GM18520 (cell line): ENCODE measurements around the gene ZMYND10.

ENCODE experiments used
- ATAC-seq: cut with Tn5 transposase; IDR thresholded peaks from one replicate; pipeline ENCODE4 v1.9.1; 2021; ENCODE audit not compliant: unreplicated experiment

ZMYND10 gene

DNA sequence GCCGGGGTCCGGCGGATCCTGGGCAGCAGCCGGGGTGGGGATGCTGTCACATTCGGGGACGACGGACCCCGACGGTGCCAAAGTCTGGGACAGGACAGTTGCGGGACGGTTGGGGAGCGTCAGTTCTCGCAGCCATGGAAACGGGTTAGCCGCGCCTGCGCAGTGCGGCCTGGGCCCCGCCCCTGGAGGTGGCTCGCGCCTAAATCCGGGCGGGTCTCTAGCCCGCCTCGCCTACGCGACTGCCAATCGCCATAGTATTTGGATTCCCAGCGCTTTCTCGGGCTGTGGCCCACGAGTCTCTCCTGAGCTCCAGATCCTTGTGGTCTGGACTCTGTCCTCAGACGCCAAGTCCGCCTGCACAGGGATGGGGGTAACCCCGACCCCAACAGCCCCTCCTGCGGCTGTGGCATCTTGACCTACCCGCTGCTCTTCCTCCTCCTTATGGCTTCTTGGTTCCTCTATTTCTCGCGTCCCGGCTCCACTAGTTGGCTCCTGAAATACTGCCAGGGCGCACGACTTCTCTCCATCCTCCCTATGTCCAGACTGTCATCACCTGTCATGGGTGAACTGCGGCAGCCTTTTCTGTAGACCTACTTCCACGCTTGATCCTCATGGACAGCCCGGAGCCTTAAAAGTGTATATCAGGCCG, at the start of gene ZMYND10:
ZMYND10 (minus strand) TSS at position 147 of the 649 bp plus-strand sequence. CDS start 153 bp downstream, outside the sequence.
- ATAC-seq, result no peak

- no peak for ATAC-seq
Measured at GRCh38 chr3:50393061-50393460, 47.5 kb upstream of the ZMYND10 start.

DNA sequence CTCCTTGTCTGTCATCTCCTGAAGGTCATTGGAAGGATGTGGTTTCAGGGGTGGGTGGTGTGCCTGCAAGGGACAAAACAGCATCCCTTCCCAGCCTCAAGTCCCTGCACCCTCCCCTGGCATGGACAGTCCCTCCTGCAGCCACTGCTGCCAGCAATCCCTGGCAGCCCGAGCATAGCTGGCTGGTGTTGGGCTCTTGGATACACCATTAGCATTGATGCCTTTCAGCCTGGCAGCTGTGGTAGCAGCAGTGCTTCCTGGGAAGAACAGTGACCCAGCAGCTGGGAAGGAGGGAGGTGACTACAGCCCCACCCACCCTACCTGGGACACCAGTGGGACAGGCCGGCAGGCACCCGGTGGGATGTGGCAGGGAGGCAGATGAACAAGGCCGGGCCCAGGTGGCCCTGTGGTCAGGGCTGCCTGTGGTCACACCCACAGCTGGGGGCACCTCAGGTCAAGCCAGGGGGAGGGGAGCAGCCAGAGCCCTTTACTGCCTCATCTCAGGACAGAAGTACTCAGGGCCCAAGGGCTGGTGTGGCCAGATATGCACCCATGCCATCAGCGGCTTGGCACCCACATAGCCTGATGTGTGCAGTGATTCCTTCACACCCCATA, 46.7 kb upstream of the ZMYND10 start:
- no peak for ATAC-seq

DNA sequence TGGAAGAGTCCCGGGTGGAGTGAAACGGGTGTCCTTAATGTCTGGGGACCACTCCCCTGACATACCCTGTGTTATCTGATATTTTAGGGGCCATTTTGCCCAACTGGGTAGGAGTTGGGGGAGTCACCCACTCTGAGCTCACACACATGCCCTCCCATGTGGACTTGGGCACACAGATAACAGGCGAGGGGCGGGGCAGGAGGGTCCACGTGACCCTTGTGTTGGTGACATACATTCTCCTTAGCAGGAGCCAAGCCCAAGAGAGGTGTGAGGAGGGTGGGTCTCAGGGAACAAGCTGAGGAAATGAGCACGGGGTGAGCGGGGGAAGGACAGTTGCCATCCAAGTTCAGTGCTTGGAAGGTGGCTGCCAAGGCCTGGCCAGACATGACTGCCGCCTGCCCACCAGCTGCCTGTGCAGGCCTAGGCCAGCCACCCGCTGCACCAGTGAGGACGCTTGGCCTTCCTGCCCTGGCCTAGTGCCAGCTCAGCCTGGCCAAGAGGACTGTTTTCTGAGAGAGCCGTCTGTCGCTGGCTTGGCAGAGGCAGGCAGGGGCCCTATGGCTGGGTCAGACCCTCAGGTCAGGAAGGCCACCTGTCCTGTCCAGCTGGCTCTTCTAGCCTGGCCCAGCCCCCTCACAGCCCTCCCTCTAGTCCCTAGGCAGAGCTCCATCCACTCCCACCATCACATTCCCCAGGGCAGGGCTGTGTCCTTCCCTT, 45.1 kb upstream of the ZMYND10 start:
- ATAC-seq, result no peak

DNA sequence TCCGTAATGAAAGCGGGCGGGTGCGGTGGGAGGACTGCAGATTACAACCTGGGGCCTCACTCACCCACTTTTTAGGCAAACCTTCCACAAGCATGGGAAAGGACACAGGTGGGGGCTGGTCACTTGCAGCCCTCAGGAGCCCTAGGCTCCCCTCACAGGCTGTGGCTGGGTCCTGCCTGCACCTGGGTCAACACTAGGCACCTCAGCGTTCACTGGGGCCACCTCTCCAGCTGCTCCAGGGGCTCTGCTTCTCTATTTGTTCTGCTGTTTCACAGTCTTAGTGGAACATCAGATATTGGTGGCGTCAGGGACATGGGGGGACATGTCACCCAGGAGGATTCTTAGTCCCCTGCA, 43.9 kb upstream of the ZMYND10 start:
- no peak for ATAC-seq

- ATAC-seq, result no peak
Measured at GRCh38 chr3:50388720-50389413, 43.3 kb upstream of the ZMYND10 start.

DNA sequence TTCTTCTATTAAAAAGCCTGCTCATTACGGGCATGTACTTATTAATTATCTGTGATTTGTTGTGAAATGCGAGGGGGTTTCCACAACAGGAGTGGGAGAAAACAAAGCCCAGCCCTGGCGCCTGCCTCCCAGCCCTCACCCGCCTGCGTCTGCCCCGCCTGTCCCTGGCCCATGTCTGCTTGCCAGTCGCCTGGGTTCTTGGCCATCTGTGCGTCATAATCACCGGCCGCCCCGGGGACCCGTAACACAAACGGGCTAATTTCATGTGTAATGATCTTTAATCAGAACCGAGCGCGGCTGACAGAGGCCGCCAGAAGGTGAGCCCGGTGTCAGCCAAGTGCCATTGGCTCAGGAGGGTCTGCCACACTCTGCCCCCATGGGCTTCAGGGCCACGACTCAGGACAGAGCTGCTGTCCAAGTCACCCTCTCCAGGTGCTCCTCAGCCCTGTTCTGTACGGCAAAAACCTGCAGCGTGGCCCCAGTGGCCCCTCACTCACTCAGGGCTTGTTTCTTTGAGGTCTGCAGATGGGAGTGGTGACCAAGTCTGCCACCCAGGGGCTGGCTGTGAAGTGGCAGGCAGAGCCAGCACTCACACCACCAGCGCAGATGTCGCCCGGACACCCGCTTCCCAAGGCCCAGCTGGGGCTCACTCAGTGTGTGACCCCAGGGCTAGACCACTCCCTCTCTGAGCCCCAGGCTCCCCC, 42.6 kb upstream of the ZMYND10 start:
- no peak for ATAC-seq

- ATAC-seq, result no peak
Measured at GRCh38 chr3:50385754-50386153, 40.2 kb upstream of the ZMYND10 start.

DNA sequence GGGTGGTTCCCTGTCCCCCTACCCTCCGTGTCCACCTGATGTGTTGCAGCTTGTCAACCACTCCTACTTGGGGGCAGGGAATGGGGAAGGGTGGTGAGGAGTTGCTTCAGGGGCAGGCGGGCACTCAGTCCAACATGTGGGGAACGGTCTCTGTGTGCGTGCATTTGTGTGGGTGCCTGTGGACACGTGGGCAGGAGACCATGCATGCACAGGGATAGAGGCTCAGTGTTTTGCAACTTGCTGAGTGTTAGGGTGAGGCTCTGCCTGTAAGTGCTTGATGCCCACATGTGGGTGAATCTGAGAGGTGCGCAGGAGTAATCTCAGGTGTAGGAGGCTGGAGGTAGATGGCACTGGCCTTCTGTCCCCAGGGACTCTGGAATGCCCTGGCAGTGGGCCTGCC, 38.2 kb upstream of the ZMYND10 start:
- no peak for ATAC-seq

DNA sequence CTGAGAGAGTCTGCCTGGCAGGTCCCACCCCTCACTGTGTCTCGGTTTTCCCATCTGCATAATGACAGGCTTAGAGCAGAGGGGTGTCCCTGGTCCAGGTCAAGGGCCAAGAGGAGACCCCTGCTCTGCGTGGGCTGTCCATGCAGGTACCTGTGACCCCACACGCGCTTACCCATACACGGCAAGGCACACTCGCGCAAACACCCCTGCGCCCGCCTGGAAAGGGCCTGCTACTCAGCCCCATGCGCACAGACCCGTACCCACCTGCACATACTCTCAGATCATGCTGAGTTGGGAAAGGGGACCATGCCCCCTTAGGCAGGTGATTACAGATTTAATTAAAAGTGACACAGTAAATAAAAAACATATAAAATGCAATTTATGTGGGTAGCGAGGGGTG, 37.2 kb upstream of the ZMYND10 start:
- no peak for ATAC-seq

- no peak for ATAC-seq
Measured at GRCh38 chr3:50381383-50381782, 35.9 kb upstream of the ZMYND10 start.

DNA sequence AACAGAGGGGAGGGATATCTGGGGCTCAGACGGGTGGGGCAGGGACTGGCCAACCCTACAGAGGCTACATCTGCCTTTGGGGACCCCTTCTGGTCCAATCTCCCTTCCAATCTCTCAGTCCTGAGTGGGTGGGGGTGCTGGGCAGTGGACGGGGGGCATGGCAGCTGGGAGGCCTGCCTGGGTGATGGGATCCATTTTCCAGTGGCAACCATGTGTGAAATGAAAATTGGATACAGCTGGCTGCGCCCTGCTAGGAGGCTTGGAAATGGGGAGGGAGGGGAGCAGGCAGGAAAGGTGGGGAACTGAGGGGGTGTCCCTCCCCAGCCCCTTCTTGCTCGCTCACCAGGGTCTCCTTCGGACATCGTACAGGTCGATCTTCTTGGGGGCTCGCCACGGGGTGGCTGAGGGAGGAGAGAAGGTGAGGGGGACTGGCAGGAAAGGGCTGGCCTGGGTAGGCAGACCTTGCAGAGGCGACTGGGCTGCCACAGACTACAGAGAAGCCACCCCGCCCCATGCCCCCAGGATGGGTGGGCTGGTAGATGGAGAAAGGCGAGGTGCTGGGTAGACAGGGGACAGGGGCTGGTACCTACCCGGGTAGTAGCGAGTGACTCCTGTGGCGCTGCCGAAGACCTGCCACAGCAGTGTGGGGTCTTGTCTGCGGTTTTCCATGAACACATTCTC, 35.0 kb upstream of the ZMYND10 start:
- ATAC-seq, result no peak

DNA sequence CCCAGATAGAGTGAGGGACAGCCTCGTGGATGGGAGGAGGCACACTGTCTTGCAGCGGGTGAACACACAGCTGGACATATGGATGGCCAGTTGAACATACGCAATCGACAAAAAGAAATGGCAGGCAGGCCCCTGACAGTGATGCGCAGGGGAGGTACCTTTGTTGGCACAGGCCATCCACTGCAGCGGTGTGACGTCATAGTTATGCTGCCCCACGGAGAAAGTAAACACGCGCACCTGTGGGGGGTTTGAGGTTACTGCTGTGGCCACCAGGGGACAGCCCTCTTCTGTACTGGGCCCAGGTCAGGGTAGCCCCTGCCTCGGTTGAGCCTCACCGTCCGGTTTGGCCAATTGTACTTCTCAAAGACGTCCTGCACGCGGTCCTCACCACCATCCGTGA, 33.2 kb upstream of the ZMYND10 start:
- no peak for ATAC-seq

GRCh38 chr3:50378024-50378423, 32.5 kb upstream of the ZMYND10 start:
- no peak for ATAC-seq

DNA sequence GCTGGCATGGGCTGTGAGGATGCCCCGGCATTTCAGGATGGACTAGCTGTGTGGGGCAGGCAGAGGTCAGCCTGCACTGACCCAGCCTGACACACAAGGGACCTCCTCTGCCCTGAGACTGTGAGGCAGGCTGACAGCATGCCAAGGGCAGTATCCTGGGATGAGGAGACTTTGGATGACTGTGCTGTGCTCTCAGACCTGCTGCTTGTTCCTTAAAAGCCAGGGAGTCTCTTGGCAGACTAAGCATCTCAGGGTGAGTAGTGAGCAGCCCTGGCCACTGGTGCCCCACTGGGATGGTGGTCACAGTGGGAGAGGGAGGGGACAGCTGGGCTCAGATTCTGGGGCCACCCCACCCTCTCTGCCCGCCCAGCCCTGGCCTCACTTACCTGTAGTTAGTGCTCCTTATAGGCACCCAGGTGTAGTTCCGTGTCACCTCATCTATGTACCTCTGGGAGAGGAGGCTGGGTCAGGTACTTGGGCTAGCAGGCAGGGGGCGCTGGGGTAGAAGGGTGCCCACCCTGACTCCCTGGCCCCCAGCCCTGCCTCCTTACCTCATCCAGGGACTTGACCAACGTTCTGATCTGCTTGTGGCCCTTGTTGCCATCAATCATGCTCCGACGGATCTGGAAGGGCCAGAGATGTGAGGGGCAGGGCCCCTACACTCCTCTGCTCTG, 29.9 kb upstream of the ZMYND10 start:
- no peak for ATAC-seq

GRCh38 chr3:50374363-50375257, 29.1 kb upstream of the ZMYND10 start:
- ATAC-seq, result no peak

DNA sequence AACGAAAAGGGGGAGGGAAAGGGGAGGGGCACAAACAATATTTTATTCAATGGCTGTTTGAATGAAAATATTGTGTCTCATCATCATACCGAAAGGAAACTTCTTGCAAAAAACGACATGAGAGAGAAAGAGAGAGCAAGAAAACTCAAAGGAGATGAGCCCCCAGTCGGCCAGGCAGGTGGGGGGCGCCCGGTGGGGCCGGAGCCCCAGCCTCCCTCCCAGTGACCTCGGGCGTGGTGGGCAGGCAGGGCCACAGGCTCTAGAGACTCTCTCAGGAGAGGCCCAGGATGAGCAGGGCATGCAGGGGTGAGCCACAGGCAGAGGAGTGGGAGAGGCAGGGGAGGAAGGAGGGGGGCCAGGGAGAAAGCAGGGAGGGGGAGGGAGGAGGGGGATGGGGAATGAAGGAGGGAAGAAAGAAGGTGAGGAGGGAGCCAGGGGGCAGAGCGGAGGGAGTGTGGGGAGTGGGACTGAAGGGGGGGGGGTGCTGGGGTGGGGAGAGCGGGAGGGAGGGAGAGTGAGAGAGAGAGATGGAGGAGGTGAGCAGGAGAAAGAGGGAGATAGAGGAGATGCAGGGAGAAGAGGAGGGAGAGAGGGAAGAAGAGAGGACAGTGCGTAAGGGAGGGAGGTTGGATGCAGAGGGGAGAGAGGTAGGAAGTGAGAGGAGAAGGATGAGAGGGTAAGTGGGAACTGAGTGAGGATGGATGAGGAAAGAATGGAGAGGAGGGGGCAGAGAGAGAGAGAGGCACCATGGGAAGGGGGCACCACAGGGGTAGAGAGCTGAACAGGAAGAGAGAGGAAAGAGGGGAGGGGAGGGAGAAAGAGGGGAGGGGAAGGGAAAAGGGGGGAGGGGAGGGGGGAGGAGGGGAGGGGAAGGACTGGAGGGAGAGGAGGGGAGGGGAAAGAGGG, 27.9 kb upstream of the ZMYND10 start:
- no peak for ATAC-seq

GRCh38 chr3:50372349-50372748, 26.8 kb upstream of the ZMYND10 start:
- ATAC-seq, result no peak
